Peyer's patch (tissue), 4 donors: Measurements from ENCODE around the gene THRB.

ENCODE experiments used
- POLR2A ChIP-seq, 2 donors: fragments of 450-650 bp; IDR thresholded peaks; one replicate each; pipeline ENCODE4 v1.5.1; 2017; ENCODE audit warnings: antibody characterized with exemption in 2 of 2, mild to moderate bottlenecking in 2 of 2, moderate library complexity in 2 of 2
- TF ChIP-seq, protein P1 (sequence below), 6 experiments: fragments of 450-650 bp in 4 of 6; fragments of 200-600 bp in 2 of 6; sonication (generic) in 1 of 6; IDR thresholded peaks; one replicate each; pipeline ENCODE4 v1.5.1; 2017 to 2019; ENCODE audit warnings: antibody characterized with exemption in 6 of 6, mild to moderate bottlenecking in 3 of 6, moderate library complexity in 1 of 6

DNA sequence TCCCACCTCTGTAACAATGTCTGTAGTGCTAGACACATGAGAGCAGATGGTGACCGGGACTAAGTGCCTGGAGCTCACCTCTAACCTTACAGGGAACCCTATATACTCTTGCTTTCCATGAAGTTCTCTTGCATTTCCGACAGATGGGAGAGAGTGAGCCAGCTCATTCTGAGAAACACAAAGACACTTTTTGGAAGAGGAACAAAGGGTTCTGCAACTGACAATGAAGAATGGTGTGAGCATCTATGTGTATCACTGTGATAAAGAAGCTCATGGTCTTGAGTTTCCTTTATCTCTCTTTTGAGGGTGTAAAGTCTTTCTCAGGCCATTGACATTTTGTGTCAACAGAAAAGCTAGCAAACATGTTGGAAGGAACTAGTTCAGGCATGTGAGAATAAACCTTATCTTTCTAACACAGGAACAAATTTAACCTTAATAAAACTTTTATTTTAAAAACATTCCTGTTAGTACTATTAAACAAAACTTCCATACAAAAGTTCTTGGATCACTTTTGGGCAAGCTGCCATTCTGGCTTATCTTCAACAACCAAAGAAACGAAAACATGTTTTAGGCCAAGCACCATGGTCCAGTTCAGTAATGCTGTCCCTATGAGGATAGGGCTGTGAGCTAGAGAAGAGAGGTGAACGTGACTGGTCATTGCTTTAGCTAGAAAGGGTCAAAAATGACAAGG is 142.7 kb downstream of the THRB start:
- TF ChIP-seq, protein P1, sequence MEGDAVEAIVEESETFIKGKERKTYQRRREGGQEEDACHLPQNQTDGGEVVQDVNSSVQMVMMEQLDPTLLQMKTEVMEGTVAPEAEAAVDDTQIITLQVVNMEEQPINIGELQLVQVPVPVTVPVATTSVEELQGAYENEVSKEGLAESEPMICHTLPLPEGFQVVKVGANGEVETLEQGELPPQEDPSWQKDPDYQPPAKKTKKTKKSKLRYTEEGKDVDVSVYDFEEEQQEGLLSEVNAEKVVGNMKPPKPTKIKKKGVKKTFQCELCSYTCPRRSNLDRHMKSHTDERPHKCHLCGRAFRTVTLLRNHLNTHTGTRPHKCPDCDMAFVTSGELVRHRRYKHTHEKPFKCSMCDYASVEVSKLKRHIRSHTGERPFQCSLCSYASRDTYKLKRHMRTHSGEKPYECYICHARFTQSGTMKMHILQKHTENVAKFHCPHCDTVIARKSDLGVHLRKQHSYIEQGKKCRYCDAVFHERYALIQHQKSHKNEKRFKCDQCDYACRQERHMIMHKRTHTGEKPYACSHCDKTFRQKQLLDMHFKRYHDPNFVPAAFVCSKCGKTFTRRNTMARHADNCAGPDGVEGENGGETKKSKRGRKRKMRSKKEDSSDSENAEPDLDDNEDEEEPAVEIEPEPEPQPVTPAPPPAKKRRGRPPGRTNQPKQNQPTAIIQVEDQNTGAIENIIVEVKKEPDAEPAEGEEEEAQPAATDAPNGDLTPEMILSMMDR (IDR thresholded peaks at IDR 0.05): no peak
- TF ChIP-seq POLR2A (IDR thresholded peaks at IDR 0.05): no peak
